Lung microvascular endothelial cell (primary cell): ENCODE measurements around the gene TOR1AIP2. TPM values are rescaled to one million over a fixed set of nuclear protein-coding genes. Genes with fewer than 3 reads are reported as not detected.
A peak's percentile ranks its signal among the peaks of the same experiment; 100 is the strongest.

Experiments
- DNase-seq, 2 donors: peaks; one replicate each; pipeline versions ENCODE4 v3.0.0 to v3.0.0-alpha.2; 2010; ENCODE audit warnings: low read depth in 2 of 2
- total RNA-seq: library from RNA; depleted of rRNA; stranded (reverse); fragments of >200 nt; gene quantifications from 2 replicates; pipeline ENCODE4 v1.2.1, GENCODE V29; 2014

Gene TOR1AIP2
- total RNA-seq, 1 donor from 2014 or later = 87.1 TPM

- DNase-seq = no peak
Measured at GRCh38 chr1:179825798-179826460, 51.7 kb downstream of the TOR1AIP2 start.

GRCh38 chr1:179825206-179825605 is 52.4 kb downstream of the TOR1AIP2 start:
- DNase-seq = no peak

GRCh38 chr1:179824265-179824664 is 53.3 kb downstream of the TOR1AIP2 start:
- DNase-seq = no peak

GRCh38 chr1:179823693-179824092 is 53.9 kb downstream of the TOR1AIP2 start:
- DNase-seq = no peak

- DNase-seq = no peak
Measured at GRCh38 chr1:179822065-179822464, 55.5 kb downstream of the TOR1AIP2 start.

GRCh38 chr1:179821524-179821923 is 56.1 kb downstream of the TOR1AIP2 start:
- no peak for DNase-seq

- no peak for DNase-seq
Measured at GRCh38 chr1:179820226-179820970, 57.2 kb downstream of the TOR1AIP2 start.

- DNase-seq = no peak
Measured at GRCh38 chr1:179818743-179819173, 58.8 kb downstream of the TOR1AIP2 start.

GRCh38 chr1:179818260-179818659 is 59.3 kb downstream of the TOR1AIP2 start:
- DNase-seq = no peak

- no peak for DNase-seq
Measured at GRCh38 chr1:179817789-179818188, 59.8 kb downstream of the TOR1AIP2 start.

- no peak for DNase-seq
Measured at GRCh38 chr1:179817056-179817455, 60.5 kb downstream of the TOR1AIP2 start.

GRCh38 chr1:179816196-179816960 is 61.2 kb downstream of the TOR1AIP2 start:
- peak; percentile 78 to 93 for DNase-seq

- no peak for DNase-seq
Measured at GRCh38 chr1:179815641-179816040, 62.0 kb downstream of the TOR1AIP2 start.

- no peak for DNase-seq
Measured at GRCh38 chr1:179814546-179814838, 63.1 kb downstream of the TOR1AIP2 start.

- DNase-seq = no peak
Measured at GRCh38 chr1:179813626-179814545, 63.7 kb downstream of the TOR1AIP2 start.

GRCh38 chr1:179812501-179813292 is 64.9 kb downstream of the TOR1AIP2 start:
- no peak for DNase-seq

GRCh38 chr1:179810367-179810715 is 67.3 kb downstream of the TOR1AIP2 start:
- no peak for DNase-seq

GRCh38 chr1:179809506-179810366 is 67.9 kb downstream of the TOR1AIP2 start:
- DNase-seq = peak; percentile 84 to 89

GRCh38 chr1:179808503-179808902 is 69.1 kb downstream of the TOR1AIP2 start:
- DNase-seq = no peak
